WTC11 (cell line): ENCODE data around the gene RPS25. TPM values are rescaled to one million over a fixed set of nuclear protein-coding genes. Genes with fewer than 3 reads are reported as not detected.

ENCODE experiments used
- microRNA-seq: library from miRNA; unstranded; fragments of <30 nt; microRNA quantifications from one replicate; pipeline ENCODE4 v1.2.0, GENCODE V29; 2022; ENCODE audit warnings: borderline number of aligned reads
- total RNA-seq: library from RNA; stranded (reverse); gene quantifications from 3 replicates; pipeline ENCODE4 v1.2.3, GENCODE V29; 2021

The RPS25 gene
- total RNA-seq, 1 experiment from 2014 or later = 1,349 TPM

Small RNA genes lying within 50 kb of the gene (microRNA-seq; reads per million reads assigned to microRNA genes)
- gene MIR3656 = not detected

Other genes starting within 250 kb of the RPS25 start
- 151 to 167 TPM (median 166 TPM) in 3 replicates for gene DDX6, start 227.2 kb downstream of the RPS25 start, total RNA-seq
- 0.07 TPM in 1 of 3 replicates, not detected in the others for gene CXCR5, start 134.5 kb downstream of the RPS25 start, total RNA-seq
- gene BCL9L, start 92.4 kb downstream of the RPS25 start, total RNA-seq = 62.1 to 65.3 TPM (median 64.7 TPM) in 3 replicates
- gene UPK2, start 62.0 kb downstream of the RPS25 start, total RNA-seq = not detected in 3 replicates
- not detected in 3 replicates for gene FOXR1, start 46.6 kb downstream of the RPS25 start, total RNA-seq
- gene CENATAC, start 20.2 kb downstream of the RPS25 start, total RNA-seq = 39.1 to 42.1 TPM (median 41.7 TPM) in 3 replicates
- 65.1 to 75.7 TPM (median 65.5 TPM) in 3 replicates for gene TRAPPC4, start 423 bp upstream of the RPS25 start, total RNA-seq
- gene SLC37A4, start 12.5 kb upstream of the RPS25 start, total RNA-seq = 48.6 to 57.0 TPM (median 54.5 TPM) in 3 replicates
- gene HYOU1, start 38.9 kb upstream of the RPS25 start, total RNA-seq = 212 to 276 TPM (median 218 TPM) in 3 replicates
- 17.2 to 20.2 TPM (median 18.4 TPM) in 3 replicates for gene VPS11, start 49.5 kb upstream of the RPS25 start, total RNA-seq
- 55.4 to 64.4 TPM (median 62.3 TPM) in 3 replicates for gene HMBS, start 66.5 kb upstream of the RPS25 start, total RNA-seq
- 59.6 to 64.6 TPM (median 63.5 TPM) in 3 replicates for gene DPAGT1, start 83.5 kb upstream of the RPS25 start, total RNA-seq
- gene C2CD2L, start 89.0 kb upstream of the RPS25 start, total RNA-seq = 3.4 to 6.4 TPM (median 4.4 TPM) in 3 replicates
- gene HINFP, start 103.2 kb upstream of the RPS25 start, total RNA-seq = 34.0 to 37.1 TPM (median 35.4 TPM) in 3 replicates
- 1.9 to 4.4 TPM (median 2.1 TPM) in 3 replicates for gene ABCG4, start 130.7 kb upstream of the RPS25 start, total RNA-seq
- 19.9 to 23.2 TPM (median 20.8 TPM) in 3 replicates for gene NLRX1, start 150.4 kb upstream of the RPS25 start, total RNA-seq
- gene NHERF4, start 167.1 kb upstream of the RPS25 start, total RNA-seq = 0.32 to 0.59 TPM in 2 of 3 replicates, not detected in the other
- 45.6 to 47.9 TPM (median 46.7 TPM) in 3 replicates for gene CBL, start 188.0 kb upstream of the RPS25 start, total RNA-seq